Measurements from ENCODE around the gene FAT4.

DNA sequence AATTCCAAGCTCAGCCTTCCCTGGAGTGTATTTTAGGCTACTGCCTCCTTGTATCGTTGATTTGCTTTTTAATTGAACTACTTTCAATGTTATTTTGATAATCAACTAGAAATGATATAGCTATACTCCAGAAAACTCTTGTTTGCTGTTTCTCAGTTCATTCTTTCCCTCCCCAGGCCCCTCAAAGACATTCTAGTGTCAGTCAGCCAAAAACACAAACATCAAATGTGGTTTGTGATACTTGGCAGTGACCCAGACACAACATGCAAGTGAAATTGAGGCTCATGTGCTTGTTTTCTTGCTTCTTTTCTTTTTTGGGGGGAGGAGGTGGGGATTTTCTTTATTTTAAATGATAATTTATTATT is 7.6 kb downstream of the FAT4 start:
- no peak for TF ChIP-seq CTCF (IDR thresholded peaks at IDR 0.05)
- TF ChIP-seq POLR2A (IDR thresholded peaks at IDR 0.05) = no peak
- TF ChIP-seq EP300 (IDR thresholded peaks at IDR 0.05) = no peak

Data from gastroesophageal sphincter (tissue), 3 donors.